Measurements from ENCODE around the gene CCDC178.
"Not testable (repeated sequence)": the region's sequence is repeated elsewhere in the genome, so short reads cannot be mapped to it uniquely, and the experiment has no call there.

CCDC178 gene

DNA sequence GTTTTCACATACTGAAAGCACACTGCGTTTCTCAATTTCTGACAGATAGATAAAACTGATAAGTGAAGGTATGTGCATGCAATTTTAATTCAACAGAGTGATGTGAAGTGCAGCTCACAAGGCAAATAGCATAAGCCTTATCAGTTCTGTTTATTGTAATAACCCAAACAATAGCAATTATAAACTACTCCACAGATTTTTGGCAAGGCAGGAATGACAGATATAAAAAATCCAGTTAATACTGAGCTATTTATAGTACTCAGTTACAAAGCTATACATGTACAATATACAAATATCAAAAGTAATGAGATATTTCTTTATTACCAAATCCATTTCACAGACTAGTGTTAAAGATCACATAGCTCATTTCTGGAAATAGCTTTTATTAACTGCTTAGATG, 456.8 kb downstream of the CCDC178 start:
- DNase-seq (ENCODE audit: low spot score): no peak

DNA sequence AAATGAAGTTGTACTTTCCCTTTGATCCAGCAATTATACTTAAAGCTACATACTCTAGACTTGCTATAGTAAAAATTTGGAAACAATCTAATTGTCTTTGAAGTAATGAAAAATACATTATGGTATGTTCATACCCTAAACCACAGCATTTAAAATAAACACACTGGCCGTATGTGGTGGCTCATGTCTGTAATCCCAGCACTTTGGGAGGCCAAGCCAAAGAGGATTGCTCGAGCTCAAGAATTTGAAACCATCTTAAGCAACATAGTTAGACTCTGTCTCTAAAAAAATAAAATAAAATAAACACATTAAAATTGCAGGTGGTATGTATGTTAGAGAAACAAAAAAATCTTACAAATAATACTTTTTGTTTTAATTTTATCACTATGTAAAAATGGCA, 459.6 kb downstream of the CCDC178 start:
- no peak for DNase-seq (ENCODE audit: low spot score)

DNA sequence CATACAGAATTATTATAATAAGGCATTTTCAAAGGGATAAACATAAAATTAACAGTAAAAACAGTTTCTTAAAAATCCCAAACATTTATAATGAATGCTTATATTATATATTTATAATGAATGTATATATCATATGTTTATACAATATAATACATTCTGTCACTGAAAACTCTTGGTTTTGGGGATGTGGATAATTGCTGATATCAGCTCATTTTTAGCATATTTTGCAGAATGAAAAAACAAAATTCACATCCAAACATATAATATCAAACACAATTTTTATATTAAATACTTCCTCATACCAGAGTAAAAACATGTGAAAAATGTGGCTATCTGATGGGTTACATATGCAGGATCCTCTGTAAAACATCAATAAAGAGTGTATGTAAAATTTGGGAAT, 465.0 kb downstream of the CCDC178 start:
- DNase-seq (ENCODE audit: low spot score): no peak

DNA sequence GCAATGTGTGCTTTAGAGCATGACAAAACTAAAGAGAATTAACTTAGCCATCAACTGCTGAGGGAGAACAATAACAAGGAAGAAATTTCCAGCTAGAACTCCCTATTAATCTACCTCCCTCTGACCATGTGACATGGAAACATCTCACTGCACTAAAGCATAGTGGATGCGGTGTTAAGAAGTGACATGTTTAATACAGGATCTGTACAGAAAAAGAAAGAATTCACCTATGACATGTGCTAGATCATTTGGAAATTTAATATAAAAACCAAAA, 465.4 kb downstream of the CCDC178 start:
- no peak for DNase-seq (ENCODE audit: low spot score)

DNA sequence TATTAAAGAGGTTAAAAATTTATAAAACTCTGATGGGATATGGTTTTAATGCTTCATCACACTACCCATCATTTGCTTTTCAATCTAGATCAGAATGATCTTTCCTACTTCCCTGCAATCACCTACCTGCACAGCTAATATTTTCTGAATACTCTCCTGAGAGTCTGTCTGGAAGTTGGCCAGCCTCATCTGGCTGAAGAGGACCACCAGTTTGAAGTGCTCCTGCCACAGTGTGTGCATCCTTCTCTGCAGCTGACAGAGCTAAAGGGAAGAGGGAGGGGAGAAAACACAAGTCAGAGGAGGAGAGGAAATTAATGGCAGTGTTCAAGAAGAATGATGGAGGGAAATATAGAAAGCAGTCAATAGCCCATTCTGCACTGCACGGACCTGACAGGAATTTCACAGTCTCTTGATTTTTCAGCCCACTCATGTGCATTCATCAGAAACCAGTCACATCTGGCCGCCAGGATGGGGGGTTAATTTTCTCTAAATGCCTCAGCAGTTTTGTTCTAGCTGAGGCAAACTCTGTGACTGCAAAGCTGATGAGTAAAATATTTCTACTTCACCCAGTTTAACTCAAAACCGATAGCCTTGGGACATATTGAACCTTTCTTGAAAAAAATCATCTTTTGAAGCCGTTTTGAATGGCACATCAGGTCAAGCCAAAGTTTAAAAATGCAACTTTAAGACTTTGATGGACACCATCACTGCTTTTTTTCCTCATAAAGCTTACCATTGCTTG, 465.9 kb downstream of the CCDC178 start:
- DNase-seq (ENCODE audit: low spot score): peak; percentile 53

DNA sequence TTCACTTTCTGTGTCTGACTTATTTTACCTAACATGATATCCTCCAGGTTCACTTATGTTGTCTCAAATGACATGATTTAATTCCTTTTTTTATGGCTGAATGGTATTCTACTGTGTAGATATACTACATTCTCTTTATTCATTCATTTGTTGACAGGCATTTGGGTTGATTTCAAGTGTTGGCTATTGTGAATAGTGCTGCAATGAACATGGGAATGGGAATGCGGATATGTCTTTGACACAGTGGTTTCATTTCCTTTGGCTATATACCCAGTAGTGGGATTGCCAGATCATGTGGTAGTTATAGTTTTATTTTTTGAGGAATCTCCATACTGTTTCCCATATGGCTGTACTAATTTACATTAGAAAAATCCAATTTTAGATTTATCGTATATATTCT, 472.3 kb downstream of the CCDC178 start:
- no peak for DNase-seq (ENCODE audit: low spot score)

DNA sequence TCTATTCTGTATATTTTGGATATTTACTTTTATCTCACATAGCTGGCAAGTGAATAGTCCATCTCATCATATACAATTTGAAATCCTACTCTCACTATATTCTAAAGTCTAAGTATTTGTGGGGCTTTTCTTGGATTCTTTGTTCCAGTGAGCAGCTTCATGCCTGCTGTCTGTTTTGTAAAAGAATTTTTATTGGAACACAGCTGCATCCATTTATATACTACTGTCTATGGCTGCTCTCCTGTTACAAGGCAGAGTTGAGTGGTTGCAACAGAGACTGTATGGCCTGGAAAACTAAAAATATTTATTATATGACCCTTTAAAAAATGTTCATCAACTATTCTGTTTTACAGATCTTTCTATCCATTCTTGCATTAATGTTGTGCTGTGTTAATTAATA, 474.4 kb downstream of the CCDC178 start:
- no peak for DNase-seq (ENCODE audit: low spot score)

DNA sequence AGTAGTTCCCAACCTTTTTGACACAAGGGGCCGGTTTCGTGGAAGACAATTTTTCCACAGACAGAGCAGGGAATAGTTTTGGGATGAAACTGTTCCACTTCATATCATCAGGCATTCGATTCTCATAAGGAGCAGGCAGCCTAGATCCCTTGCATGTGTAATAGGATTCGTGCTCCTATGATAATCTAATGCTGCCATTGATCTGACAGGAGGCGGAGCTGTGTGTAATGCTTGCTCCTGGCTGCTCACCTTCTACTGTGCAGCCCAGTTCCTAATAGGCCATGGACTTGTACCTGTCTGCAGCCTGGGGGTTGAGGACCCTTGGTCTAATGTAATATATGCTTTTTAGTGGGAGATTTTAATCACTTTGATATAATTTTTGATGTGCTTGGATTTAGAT, 479.0 kb downstream of the CCDC178 start:
- DNase-seq (ENCODE audit: low spot score): no peak

DNA sequence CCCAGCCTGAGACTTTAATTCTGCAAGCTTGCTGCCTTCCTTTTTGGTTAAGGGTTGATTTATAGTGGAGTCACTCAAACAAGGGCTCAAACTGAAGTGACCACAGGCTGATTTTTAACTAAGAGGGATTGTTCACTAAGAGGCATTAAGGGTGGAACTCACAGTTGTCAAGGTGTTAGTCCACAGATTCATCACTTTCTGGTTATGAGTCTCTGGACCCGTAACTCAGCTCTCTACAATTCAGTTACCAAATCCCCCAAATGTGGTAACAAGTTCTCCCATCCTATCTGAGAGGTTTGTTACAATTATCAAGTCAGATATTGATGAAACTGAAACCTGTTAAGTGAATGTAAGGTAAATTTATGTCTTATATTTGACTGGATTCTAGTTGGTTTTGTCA, 481.8 kb downstream of the CCDC178 start:
- no peak for DNase-seq (ENCODE audit: low spot score)

DNA sequence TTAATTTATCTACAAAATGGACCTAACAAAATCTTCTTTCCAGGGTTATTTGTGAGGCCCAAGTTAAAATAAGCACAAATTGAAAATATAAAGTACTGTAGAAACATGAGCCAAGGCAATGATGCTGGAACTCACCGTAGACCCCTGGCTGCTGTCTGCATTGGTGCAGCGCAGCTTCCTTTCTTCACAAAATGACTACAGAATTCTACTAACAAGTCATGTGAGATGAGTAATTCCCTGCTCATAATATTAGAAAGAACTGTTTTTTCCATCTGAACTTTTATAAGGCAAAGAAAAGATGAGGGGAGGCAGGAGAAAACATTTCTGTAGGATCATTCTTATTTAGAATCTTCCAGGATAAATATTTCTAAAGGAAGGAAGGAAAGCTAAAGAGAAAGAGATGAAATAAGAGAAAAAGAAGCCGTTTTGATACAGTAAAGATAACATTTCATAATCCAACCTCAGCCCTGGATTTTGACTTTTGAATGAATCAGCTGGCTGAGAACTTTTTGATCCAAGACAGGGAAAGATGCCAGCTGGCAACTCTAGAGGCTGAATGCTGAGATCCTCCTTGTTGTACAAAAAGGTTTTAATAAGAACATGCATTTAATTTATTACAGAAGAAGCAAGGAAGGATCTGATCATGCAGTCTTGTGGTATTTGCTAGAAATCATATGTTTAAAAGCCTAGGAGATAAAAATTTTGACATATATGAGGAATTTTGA, 483.8 kb downstream of the CCDC178 start:
- DNase-seq (ENCODE audit: low spot score): peak; percentile 10

DNA sequence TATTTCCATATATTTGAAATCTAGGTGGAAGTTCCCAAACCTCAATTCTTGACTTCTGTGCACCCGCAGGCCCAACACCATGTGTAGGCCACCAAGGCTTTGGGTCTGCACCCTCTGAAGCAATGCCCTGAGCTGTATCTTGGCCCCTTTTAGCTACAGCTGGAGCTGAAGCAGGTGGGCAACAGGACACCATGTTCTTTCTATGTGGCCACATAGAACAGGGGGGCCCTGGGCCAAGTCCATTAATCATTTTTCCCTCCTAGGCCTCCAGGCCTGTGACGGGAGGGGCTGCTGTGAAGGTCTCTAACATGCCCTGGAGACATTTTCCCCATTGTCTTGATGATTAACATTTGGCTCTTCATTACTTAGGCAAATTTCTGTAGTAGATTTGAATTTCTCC, 488.2 kb downstream of the CCDC178 start:
- DNase-seq (ENCODE audit: low spot score): not testable (repeated sequence)

DNA sequence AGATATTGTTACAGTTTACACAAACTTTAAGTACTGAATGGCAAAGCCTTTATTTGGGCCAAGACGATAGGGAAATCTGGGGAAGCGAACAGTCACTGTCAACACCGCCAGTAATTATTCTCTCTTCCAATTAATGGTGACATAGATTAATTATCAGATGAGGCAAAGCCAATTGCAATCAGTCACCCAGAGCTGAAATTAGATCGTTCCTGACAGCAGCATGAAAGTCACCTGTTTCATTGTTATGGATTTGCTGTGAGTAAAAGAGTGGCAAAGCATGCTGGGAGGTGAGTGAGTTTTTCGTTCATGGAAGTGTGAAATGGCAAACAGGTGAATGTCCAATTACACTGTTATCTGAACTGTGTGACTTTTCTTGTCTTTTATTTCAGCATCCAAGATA, 502.9 kb downstream of the CCDC178 start:
- no peak for DNase-seq (ENCODE audit: low spot score)

DNA sequence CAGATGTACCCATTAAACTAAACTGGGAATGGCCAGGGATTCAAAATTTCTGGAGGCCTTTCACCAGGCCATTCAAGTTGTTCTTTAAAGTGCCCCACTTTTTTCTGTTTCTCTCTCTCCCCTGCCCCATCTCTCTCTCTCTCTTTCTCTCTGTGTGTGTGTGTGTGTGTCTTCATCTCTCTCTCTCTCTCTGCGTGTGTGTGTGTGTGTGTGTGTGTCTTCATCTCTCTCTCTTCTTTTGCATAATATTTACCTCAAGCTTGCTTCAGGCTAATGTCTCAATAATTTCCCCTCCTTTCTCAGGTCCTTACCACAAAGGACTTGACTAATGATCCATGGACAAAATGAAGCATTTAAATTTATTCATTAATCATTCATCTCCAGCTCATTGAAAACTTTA, 503.5 kb downstream of the CCDC178 start:
- no peak for DNase-seq (ENCODE audit: low spot score)

DNA sequence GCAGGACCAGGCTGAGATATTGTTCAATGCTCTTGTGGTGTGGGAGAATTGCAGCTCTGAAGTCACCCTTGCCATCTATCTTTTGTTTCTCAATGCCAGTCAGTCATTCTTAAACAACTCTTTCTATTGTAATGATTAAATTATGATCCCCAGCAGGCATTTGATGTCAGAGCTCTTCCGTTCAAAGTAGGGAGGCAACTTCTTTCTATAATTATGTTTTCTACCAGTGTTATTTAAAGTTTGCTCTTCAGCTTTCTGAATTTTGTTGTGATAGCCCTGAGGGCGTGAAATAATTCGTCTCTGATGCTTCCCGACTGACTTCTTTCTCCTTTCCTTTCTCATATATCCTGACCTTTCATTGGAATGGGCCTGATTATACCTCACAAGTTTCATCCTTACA, 506.3 kb downstream of the CCDC178 start:
- DNase-seq (ENCODE audit: low spot score): no peak

DNA sequence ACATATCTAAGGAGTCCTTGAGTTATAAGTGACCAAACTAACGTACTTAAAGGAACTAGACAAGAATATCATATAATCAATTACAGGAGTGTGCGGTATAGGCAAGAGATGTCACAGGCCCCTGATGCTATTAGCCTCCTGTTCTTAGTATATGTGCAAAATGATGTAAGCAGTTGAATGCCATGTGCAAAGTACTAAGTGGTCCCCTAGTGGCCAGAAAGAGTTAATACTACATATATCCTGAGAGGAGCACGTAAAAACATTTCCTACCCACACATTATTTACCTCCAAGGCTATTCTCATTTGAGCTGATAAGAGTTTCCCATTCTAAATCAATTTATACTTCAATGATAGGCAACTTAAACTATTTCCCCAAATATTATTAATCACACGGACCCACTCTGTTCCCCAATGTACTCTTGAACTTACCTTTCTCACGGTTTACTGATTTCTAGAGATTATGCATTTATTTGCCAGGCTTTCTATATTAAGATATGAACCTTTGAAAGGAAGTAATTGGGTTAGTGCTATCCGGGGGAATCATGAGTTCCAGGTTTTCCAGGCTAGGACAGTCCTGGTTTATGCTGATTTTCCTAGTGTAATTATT, 509.7 kb downstream of the CCDC178 start:
- peak; percentile 74 for DNase-seq (ENCODE audit: low spot score)

DNA sequence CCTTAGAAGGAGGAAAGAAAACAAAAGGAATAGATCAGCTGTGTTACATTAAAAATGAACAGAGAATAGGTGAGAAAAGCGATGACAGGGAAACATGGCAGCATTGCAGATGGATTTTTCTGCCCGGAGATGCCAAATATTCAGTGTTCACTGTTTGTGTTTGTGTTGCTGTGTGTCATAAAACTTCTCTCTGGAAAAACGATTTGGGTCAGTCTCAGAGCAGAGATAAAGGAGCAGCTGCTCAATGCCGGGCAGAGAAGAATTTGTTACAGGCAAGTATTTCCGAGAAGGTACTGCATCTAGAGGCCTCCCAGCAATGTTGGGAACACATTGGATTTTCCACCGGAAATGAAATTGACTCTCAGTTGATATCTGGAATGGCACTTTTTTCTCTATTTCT, 511.3 kb downstream of the CCDC178 start:
- DNase-seq (ENCODE audit: low spot score): no peak

DNA sequence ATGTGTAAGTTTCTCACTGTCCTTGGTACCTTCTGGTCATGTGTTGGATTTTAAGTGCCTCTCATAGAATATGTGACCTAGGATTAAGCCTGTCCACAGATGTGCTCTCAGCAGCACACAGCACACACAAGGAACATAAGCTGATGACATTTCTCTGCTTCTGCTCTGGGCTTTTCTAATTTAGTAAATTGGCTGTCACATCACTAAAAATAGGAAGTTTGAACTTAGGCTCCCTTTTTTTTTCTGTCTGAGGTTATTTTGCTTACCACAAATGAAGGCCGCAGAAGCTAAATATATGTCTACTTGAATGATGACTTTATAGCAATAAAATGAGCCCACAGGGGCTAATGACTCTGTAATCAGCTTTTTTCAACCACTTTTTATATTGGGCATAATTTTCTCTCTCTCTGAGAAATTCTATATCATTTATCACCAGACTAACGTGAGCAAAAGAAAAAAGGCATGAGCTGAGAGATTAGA, 517.5 kb downstream of the CCDC178 start:
- DNase-seq (ENCODE audit: low spot score): peak; percentile 58

DNA sequence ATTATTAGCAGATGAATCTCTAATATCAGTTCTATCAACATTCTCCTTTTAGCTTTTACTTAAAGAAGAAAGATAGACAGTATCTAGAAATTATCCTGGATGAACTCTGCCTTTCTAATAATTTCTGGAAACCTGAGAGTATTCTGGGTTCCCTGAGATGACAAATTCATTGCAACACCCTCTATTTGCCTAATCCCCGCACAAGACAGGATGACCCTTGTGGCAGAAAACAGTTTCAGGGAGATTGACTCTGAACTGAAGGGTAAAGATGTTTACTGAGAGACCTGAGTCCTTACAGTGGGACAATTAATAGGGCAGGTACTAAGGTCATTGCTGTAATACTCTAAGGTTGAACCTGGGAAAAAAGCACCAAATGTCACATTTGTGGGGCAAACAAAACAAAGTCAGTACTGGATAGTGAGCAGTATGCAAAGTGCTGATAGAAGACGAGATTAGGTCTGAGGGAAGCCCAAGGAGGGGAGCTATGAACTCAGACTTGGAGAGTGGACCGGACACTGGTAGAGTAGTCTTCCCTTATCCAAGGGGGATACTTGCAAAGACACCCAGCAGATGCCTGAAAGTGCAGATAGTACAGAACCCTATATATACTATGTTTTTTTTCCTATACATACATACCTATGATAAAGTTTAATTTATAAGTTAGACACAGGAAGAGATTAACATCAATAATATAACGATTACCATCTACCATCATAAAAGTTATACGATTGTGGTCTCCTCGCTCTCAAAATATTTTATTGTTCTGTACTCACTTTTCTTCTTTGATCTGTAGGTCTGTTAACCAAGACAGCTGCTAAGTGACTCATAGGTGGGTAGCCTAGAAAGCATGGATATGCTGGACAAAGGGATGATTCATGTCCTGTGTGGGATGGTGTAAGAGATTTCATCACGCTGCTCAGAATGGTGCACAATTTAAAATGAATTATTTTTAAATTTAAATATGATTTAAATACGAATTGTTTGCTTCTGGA, 519.4 kb downstream of the CCDC178 start:
- no peak for DNase-seq (ENCODE audit: low spot score)

DNA sequence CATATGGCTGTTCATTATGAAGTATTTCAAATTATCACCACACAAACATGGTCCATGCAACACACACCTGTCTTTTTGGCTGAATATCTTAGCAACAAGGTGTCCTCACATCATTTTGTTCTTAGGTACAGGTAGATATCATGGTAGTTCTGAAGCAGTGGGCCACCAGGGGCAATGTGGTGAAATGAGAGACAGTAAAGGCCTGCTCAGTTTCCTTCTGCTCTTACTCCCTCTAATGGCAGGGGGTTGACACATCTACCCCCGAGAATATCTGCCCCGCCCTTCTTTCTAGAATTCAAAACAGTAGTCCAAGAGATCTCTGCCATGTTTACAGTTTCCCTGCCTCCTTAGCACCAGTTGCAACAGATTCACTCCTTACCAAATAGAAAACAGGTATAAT, 520.7 kb downstream of the CCDC178 start:
- DNase-seq (ENCODE audit: low spot score): peak; percentile 90

DNA sequence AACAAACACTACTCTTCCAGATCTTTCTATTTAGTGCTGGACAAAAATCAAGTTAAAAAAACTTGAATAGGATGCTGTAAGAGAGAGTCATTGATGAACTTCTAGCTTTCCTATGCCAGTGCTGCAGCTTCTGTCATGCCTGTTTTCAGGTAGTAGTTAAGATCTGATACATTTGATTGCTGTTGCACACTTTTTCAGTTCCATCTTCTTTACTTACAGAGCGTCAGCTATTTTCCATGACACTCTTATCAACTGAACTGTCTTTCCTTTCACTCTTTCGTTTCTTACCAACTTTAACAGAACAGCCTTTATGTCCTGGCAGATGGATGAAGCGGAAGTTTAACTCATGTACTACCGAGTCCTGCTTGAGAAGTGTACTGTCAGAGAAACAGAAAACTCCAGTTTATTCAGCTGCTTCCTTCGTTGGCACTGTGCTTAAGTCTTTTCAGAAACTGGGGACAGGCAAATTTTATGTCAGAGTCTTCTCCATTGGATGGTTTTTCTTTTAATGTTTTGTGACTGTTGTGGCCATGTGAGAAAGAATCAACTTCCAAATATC, 521.8 kb downstream of the CCDC178 start:
- no peak for DNase-seq (ENCODE audit: low spot score)

DNA sequence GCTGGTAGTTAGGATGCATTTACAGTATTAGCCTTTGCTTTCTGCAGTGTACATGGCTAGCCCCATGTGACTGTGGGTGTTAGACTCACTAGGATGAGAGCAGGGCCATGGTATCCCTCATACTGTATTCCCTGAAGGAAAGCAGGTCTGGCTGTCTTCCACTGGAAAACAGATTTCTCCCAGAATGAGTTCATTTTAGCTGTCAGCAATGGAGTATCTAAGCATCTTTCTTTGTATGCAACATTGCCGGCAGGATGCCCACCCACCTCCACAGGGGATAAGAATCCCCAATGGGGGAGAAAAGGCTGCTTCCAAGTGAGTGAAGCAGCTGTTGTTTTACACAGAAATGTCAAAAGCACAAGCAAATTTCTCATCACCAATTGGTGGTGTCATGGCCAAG, 525.0 kb downstream of the CCDC178 start:
- no peak for DNase-seq (ENCODE audit: low spot score)
